Gastrocnemius medialis (tissue), 4 donors: Measurements from ENCODE around the gene CMC2. TPM values are rescaled to one million over a fixed set of nuclear protein-coding genes. Genes with fewer than 3 reads are reported as not detected.

Experiments
- ATAC-seq, 2 donors: fragments of 150-250 bp; one replicate each; pipeline ENCODE4 v1.9.1; 2016
- DNase-seq, 2 donors: peaks; one replicate each; pipeline ENCODE4 v3.0.0-alpha.2; 2019
- H3K27ac ChIP-seq, 4 donors: fragments of 200-600 bp; sonication (generic); 1 replicate in 1 of 4; 2 replicates in 3 of 4; pipeline ENCODE4 v1.5.1; 2016 to 2018; ENCODE audit warnings: mild to moderate bottlenecking in 2 of 4, moderate library complexity in 1 of 4
- H3K27me3 ChIP-seq, 3 donors: fragments of 200-600 bp; sonication (generic) in 2 of 3; 1 replicate in 1 of 3; 2 replicates in 2 of 3; pipeline versions ENCODE4 v1.5.1 to v1.6.0; 2016 to 2019; ENCODE audit warnings: mild to moderate bottlenecking in 1 of 3, moderate library complexity in 1 of 3
- H3K36me3 ChIP-seq, 2 donors: fragments of 200-600 bp; sonication (generic) in 1 of 2; one replicate each; pipeline ENCODE4 v1.5.1; 2017 to 2018
- H3K4me1 ChIP-seq, 2 donors: fragments of 200-600 bp; sonication (generic) in 1 of 2; one replicate each; pipeline ENCODE4 v1.5.1; 2016 to 2017; ENCODE audit warnings: mild to moderate bottlenecking in 2 of 2
- H3K4me3 ChIP-seq, 4 donors: fragments of 200-600 bp; sonication (generic) in 3 of 4; 1 replicate in 1 of 4; 2 replicates in 3 of 4; pipeline ENCODE4 v1.5.1; 2016 to 2019; ENCODE audit warnings: mild to moderate bottlenecking in 2 of 4
- H3K9me3 ChIP-seq, 3 donors: fragments of 200-600 bp; sonication (generic) in 2 of 3; 1 replicate in 1 of 3; 2 replicates in 2 of 3; pipeline ENCODE4 v1.5.1; 2016 to 2019
- POLR2A ChIP-seq, 2 donors: fragments of 450-650 bp; IDR thresholded peaks; one replicate each; pipeline ENCODE4 v1.6.1; 2017; ENCODE audit warnings: antibody characterized with exemption in 2 of 2, mild to moderate bottlenecking in 2 of 2, moderate library complexity in 2 of 2
- in situ Hi-C, 4 donors: fragments of 200-750 bp; cut with MboI; loops; one replicate each; pipeline versions ENCODE4 v1.15.0 to v1.8.0; 2017; ENCODE audit warnings: low sequenced_read_pairs in 4 of 4
- intact Hi-C: fragments of 100-400 bp; cut with DNase I; formaldehyde crosslinking; loops from one replicate; pipeline ENCODE4 v1.15.1; 2023; ENCODE audit warnings: low total_unique reads
- total RNA-seq, 4 donors: library from RNA; depleted of rRNA; stranded (reverse); fragments of >200 nt; gene quantifications; one replicate each; pipeline versions ENCODE4 v1.1.0 to v1.2.3, GENCODE V29; 2016
- TF ChIP-seq, protein P1 (sequence below), 5 experiments: fragments of 450-650 bp in 3 of 5; fragments of 200-600 bp in 2 of 5; sonication (generic) in 2 of 5; IDR thresholded peaks in 4 of 5; conservative IDR thresholded peaks in 1 of 5; 1 replicate in 4 of 5; 2 replicates in 1 of 5; pipeline ENCODE4 v1.5.1; 2016 to 2019; ENCODE audit warnings: antibody characterized with exemption in 5 of 5, mild to moderate bottlenecking in 3 of 5, moderate library complexity in 3 of 5

Gene CMC2
- total RNA-seq, 4 donors from 2014 or later: 78.8 to 89.1 (median 82.7) TPM

DNA sequence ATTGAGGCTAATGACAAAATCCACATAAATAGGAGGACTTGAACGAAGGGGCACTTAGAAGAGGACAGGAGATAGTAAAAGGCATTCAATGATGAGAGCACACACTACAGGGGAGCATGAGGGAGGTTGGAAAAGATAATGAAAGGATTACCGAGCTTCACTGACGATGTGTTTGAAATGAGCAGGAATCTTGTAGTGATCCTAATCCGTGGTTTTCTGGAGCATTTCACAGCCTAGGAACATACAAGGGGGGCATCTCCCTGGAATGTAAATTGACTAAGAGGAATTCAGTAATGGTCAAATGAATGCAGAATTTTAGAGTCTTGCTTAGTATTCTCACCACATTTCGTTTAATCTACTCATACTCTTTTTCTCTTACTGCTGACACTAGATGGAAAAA, 34.2 kb upstream of the CMC2 start:
- in situ Hi-C loops (loop anchor here in 2 of 4 donors (25.0 kb wide), 2 partner anchors 271 to 696 kb away; partner anchors contain the start of gene GAN (in 1 of the 2)), intact Hi-C loops (loop anchor here (5.0 kb wide), 1 partner anchor 1514 kb away; no protein-coding TSS in a partner anchor)
- Histone ChIP-seq H3K4me1 (peaks cover 11 to 21% of the 10 kb centered on the region in 2 donors), H3K9me3 (no peaks in the 10 kb centered on the region), H3K4me3 (no peak overlapping the region), H3K27ac (no peak overlapping the region), H3K36me3 (peaks cover 4 to 57% of the 10 kb centered on the region in 2 donors), H3K27me3 (no peaks in the 10 kb centered on the region)
- DNase-seq (no peak), ATAC-seq (no peak)
- TF ChIP-seq, protein P1, sequence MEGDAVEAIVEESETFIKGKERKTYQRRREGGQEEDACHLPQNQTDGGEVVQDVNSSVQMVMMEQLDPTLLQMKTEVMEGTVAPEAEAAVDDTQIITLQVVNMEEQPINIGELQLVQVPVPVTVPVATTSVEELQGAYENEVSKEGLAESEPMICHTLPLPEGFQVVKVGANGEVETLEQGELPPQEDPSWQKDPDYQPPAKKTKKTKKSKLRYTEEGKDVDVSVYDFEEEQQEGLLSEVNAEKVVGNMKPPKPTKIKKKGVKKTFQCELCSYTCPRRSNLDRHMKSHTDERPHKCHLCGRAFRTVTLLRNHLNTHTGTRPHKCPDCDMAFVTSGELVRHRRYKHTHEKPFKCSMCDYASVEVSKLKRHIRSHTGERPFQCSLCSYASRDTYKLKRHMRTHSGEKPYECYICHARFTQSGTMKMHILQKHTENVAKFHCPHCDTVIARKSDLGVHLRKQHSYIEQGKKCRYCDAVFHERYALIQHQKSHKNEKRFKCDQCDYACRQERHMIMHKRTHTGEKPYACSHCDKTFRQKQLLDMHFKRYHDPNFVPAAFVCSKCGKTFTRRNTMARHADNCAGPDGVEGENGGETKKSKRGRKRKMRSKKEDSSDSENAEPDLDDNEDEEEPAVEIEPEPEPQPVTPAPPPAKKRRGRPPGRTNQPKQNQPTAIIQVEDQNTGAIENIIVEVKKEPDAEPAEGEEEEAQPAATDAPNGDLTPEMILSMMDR (IDR thresholded peaks at IDR 0.05 in 4 of 5, conservative IDR thresholded peaks at IDR 0.05 in 1 of 5): no peak
- no peak for TF ChIP-seq POLR2A (IDR thresholded peaks at IDR 0.05)

DNA sequence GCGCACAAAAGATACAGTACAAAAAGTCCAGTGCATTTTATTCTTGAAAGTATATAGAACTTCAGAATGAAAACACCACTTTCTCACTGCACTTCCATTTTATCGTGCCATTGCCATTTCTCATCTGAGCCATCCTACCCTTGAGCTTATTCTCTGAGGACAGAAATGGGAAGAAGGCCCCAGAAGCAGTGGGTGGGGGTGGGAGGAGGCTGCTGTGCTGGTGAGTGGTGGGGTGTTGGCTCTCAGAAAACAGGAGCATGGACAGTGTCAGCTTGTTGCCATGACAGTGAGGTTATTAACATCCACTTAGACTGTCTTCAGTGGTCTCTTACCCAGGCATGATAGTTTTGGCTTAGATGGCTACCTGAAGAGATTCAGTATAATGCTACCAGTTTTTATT, 33.4 kb upstream of the CMC2 start:
- peaks cover 4 to 51% of the 10 kb centered on the region in 2 donors for H3K36me3 ChIP-seq
- no peak for TF ChIP-seq POLR2A (IDR thresholded peaks at IDR 0.05)
- TF ChIP-seq, protein P1 (IDR thresholded peaks at IDR 0.05 in 4 of 5, conservative IDR thresholded peaks at IDR 0.05 in 1 of 5): no peak

DNA sequence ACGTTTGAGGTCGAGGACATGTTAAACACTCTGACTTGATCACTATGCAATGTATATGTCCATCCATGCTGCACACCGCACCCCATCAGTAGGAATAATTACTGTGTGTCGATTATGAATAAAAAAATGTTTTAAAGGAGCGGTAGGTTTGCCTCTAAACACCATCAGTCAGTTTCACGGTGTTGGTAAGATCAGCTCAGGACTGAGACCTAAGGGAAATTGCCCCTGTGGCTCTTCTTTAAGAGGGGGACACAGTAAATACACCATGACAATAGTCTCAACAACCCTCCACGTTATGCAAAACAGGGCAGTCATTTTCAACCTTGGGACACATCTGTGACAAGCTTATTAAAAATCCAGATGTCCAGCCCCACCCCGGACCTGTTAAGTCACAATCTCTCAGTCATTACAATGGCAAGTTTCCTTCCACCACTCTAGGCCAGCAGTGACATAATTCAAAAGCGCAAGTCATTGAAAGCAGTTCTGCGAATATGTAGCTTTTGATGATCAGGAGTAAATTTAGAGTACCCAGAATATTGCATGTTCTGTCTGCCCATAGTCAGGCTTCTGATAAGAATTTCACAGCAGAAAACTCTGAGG, 30.2 kb upstream of the CMC2 start:
- peaks cover 0 to 19% of the 10 kb centered on the region in 2 donors for H3K36me3 ChIP-seq
- DNase-seq (no peak), ATAC-seq (peak in 1 of 2 donors; percentile 23)
- H3K27ac ChIP-seq: peak overlapping the region; percentile 66 to 78 (median 76)
- TF ChIP-seq POLR2A (IDR thresholded peaks at IDR 0.05): peak in 1 of 2 donors; percentile 22
- TF ChIP-seq, protein P1 (IDR thresholded peaks at IDR 0.05 in 4 of 5, conservative IDR thresholded peaks at IDR 0.05 in 1 of 5): no peak
- H3K4me1 ChIP-seq: peaks cover 11 to 21% of the 10 kb centered on the region in 2 donors
- H3K4me3 ChIP-seq: peak overlapping the region; percentile 59 to 74 (median 72)
- H3K9me3 ChIP-seq: no peaks in the 10 kb centered on the region
- H3K27me3 ChIP-seq: no peaks in the 10 kb centered on the region
- intact Hi-C loops (loop anchor here (2.0 to 10.0 kb wide), 2 partner anchors 60 to 168 kb away; partner anchors contain the start of gene GCSH), in situ Hi-C loops (loop anchor here in 3 of 4 donors (5.0 to 25.0 kb wide), 3 partner anchors 40 to 700 kb away; partner anchors contain the start of genes C16orf46 (in 1 of the 3) and GAN (in 1 of the 3))

More for the DNA sequence above, 33.4 kb upstream of the CMC2 start:
- Histone ChIP-seq H3K4me3 (no peak overlapping the region), H3K9me3 (no peaks in the 10 kb centered on the region), H3K27ac (no peak overlapping the region), H3K27me3 (no peaks in the 10 kb centered on the region), H3K4me1 (peaks cover 11 to 21% of the 10 kb centered on the region in 2 donors)
- DNase-seq (no peak), ATAC-seq (no peak)
- intact Hi-C loops: loop anchor here (5.0 kb wide), 1 partner anchor 1513 kb away; no protein-coding TSS in a partner anchor
- in situ Hi-C loops: loop anchor here in 2 of 4 donors (25.0 kb wide), 2 partner anchors 272 to 697 kb away; partner anchors contain the start of gene GAN (in 1 of the 2)

DNA sequence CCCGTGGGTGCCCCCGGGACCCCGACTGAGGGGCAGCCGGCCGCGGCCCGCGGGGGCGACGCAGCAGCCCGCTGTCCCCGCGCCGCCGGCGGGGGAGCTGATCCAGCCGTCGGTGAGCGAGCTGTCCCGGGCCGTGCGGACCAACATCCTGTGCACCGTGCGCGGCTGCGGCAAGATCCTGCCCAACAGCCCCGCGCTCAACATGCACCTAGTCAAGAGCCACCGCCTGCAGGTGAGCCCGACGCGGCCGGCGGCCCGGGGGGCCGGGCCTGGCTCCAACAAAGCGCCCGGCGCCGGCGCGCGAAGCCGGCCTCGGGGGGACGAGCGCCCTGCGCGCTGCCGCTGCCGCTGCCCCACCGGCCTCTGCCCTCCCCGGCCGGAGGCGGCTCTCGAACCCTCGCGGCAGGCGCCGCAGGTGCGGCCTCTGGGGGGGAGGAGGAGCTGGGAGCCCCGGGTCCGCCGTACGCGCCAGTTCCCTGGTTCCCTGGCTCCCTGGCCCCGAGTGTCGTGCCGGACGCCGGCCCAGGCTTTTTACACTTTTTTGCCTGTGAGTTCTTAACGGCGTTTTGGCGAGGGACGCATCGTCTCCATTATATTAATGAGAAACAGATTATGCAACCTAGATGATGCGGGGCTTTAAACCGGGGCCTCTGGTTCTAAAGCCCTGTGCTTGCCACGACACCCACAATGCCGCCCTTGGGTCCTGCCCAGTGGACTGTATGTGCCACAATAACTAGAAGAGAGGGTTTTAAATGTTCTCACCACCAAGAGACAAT, 29.5 kb upstream of the CMC2 start:
- peak overlapping the region; percentile 59 to 74 (median 72) for H3K4me3 ChIP-seq
- H3K27me3 ChIP-seq: no peaks in the 10 kb centered on the region
- peaks cover 11 to 21% of the 10 kb centered on the region in 2 donors for H3K4me1 ChIP-seq
- DNase-seq (no peak), ATAC-seq (peak; percentile 62 to 63)
- no peak for TF ChIP-seq POLR2A (IDR thresholded peaks at IDR 0.05)
- TF ChIP-seq, protein P1 (IDR thresholded peaks at IDR 0.05 in 4 of 5, conservative IDR thresholded peaks at IDR 0.05 in 1 of 5): no peak
- H3K9me3 ChIP-seq: no peaks in the 10 kb centered on the region
- intact Hi-C loops: loop anchor here (1.0 to 10.0 kb wide), 5 partner anchors 29 to 277 kb away; partner anchors contain the start of genes C16orf46, CENPN and GCSH
- peaks cover 0 to 12% of the 10 kb centered on the region in 2 donors for H3K36me3 ChIP-seq
- in situ Hi-C loops: loop anchor here in 3 of 4 donors (5.0 to 25.0 kb wide), 3 partner anchors 41 to 701 kb away; partner anchors contain the start of genes C16orf46 (in 1 of the 3) and GAN (in 1 of the 3)
- peak overlapping the region; percentile 66 to 78 (median 76) for H3K27ac ChIP-seq
